ENCODE data around the gene LDB1. TPM values are rescaled to one million over a fixed set of nuclear protein-coding genes. Genes with fewer than 3 reads are reported as not detected.
A peak's percentile ranks its signal among the peaks of the same experiment; 100 is the strongest.

The LDB1 gene
- total and polyA plus RNA-seq, 12 donors = 21.9 to 63.8 (median 53.3) TPM

DNA sequence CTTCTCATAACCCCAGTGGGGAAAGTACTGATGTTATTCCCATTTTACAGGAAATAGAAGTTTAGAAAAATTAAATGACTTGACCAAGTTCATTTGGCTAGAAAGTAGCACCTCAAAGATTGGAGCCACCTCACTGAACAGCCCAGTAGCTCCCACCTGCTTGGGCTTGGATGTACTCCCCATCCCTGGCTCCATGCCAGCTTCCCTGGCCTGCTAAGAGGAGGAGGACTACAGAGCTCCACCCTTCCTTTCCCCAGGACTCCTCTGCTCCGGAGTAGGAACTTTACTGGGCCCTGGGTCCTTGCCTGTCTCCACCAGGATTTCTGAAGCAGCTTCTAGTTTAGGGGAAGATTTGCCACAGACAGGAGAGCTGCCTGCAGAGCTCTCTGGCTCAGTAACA lies 52.0 kb downstream of the LDB1 start:
- peak overlapping the region in 1 of 10 donors; percentile 54 for H3K27ac ChIP-seq
- DNase-seq (peak; percentile 22 to 41), ATAC-seq (no peak)
- H3K4me1 ChIP-seq = peaks cover 10 to 51% (median 35%) of the 10 kb centered on the region in 9 donors
- no peaks in the 10 kb centered on the region for H3K9me3 ChIP-seq
- intact Hi-C loops (cut with DNase I) = loop anchor here in 2 of 10 donors (5.0 kb wide), 3 partner anchors 44 to 226 kb away; partner anchors contain the start of gene KCNIP2 (in 1 of the 2)
- H3K27me3 ChIP-seq = no peaks in the 10 kb centered on the region
- H3K36me3 ChIP-seq = peaks cover 0 to 20% (median 0%) of the 10 kb centered on the region in 9 donors
- TF ChIP-seq, protein P1, sequence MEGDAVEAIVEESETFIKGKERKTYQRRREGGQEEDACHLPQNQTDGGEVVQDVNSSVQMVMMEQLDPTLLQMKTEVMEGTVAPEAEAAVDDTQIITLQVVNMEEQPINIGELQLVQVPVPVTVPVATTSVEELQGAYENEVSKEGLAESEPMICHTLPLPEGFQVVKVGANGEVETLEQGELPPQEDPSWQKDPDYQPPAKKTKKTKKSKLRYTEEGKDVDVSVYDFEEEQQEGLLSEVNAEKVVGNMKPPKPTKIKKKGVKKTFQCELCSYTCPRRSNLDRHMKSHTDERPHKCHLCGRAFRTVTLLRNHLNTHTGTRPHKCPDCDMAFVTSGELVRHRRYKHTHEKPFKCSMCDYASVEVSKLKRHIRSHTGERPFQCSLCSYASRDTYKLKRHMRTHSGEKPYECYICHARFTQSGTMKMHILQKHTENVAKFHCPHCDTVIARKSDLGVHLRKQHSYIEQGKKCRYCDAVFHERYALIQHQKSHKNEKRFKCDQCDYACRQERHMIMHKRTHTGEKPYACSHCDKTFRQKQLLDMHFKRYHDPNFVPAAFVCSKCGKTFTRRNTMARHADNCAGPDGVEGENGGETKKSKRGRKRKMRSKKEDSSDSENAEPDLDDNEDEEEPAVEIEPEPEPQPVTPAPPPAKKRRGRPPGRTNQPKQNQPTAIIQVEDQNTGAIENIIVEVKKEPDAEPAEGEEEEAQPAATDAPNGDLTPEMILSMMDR (IDR thresholded peaks at IDR 0.05) = no peak
- H3K4me3 ChIP-seq = no peak overlapping the region
- 13 to 17% methylated on average over 1 of the region's 1 CpG for WGBS, 2 donors

DNA sequence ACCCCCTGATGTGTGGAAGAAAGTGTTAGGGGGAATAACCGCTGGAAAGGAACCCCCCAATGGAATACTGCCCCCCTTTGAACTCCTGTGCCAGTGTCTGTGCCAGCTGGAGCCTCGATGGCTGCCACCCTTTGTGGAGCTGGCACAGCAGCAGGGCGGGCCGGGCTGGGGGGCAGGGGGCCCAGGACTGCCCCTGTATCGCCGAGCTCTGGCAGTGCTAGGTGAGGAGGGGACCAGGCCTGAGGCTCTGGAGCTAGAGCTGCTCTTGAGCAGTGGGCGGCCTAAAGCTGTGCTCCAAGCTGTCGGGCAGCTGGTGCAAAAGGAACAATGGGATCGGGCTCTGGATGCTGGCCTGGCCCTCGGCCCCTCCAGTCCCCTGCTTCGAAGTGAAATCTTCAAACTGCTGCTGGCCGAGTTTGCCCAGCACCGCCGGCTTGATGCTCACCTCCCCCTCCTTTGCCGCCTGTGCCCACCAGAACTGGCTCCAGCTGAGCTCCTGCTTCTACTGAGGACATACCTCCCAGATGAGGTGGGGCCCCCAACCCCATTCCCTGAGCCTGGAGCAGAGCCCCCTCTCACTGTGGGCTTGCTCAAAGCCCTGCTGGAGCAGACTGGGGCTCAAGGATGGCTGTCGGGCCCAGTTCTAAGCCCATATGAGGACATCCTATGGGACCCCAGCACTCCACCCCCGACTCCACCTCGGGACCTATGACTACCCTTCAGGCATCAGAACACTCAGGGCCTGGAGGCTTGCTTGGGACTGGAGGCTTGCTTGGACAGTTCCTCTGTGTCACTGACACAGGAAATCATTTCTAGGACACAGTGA lies 52.9 kb downstream of the LDB1 start:
- DNase-seq (no peak), ATAC-seq (no peak)
- peak overlapping the region in 1 of 10 donors; percentile 84 for H3K4me3 ChIP-seq
- H3K27me3 ChIP-seq = no peaks in the 10 kb centered on the region
- H3K4me1 ChIP-seq = peaks cover 10 to 45% (median 33%) of the 10 kb centered on the region in 9 donors
- intact Hi-C loops (cut with DNase I) = loop anchor here in 2 of 10 donors (5.0 kb wide), 3 partner anchors 45 to 225 kb away; partner anchors contain the start of gene KCNIP2 (in 1 of the 2)
- H3K36me3 ChIP-seq = peaks cover 0 to 20% (median 0%) of the 10 kb centered on the region in 9 donors
- TF ChIP-seq, protein P1 (IDR thresholded peaks at IDR 0.05) = no peak
- WGBS, 2 donors = 89 to 92% methylated on average over 18 of the region's 18 CpGs
- H3K27ac ChIP-seq = no peak overlapping the region
- H3K9me3 ChIP-seq = no peaks in the 10 kb centered on the region

DNA sequence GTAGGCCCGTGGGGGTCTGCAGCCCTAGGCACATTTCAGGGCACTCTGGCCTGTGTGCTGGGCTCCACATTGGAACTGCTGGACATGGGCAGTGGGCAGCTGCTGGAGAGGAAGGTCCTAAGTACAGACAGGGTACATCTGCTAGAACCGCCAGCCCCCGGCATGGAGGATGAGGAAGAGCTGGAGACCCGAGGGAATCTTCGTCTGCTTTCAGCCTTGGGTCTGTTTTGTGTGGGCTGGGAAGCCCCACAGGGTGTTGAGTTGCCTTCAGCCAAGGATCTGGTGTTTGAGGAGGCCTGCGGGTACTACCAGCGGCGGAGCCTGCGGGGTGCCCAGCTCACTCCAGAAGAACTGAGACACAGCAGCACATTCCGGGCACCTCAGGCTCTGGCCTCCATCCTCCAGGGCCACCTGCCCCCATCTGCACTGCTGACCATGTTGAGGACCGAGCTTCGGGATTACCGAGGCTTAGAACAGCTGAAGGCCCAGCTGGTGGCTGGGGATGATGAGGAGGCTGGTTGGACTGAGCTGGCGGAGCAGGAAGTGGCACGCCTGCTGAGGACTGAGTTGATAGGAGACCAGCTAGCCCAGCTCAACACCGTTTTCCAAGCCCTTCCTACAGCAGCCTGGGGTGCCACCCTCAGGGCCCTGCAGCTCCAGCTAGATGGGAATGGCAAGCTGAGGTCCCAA lies 53.6 kb downstream of the LDB1 start:
- ATAC-seq (no peak), DNase-seq (no peak)
- peak overlapping the region in 9 of 10 donors; percentile 91 to 97 (median 93) for H3K27ac ChIP-seq
- peaks cover 0 to 20% (median 0%) of the 10 kb centered on the region in 9 donors for H3K36me3 ChIP-seq
- WGBS, 2 donors = 82 to 83% methylated on average over 16 of the region's 16 CpGs
- TF ChIP-seq, protein P1 (IDR thresholded peaks at IDR 0.05) = no peak
- peaks cover 10 to 45% (median 33%) of the 10 kb centered on the region in 9 donors for H3K4me1 ChIP-seq
- H3K4me3 ChIP-seq = peak overlapping the region in 9 of 10 donors; percentile 79 to 96 (median 86)
- no peaks in the 10 kb centered on the region for H3K27me3 ChIP-seq
- intact Hi-C loops (cut with DNase I) = loop anchor here in 2 of 10 donors (5.0 kb wide), 3 partner anchors 46 to 224 kb away; partner anchors contain the start of gene KCNIP2 (in 1 of the 2)
- H3K9me3 ChIP-seq = no peaks in the 10 kb centered on the region
